IPS-18c (cell line): ENCODE results near the gene FTCD.
"Not testable (repeated sequence)": the region's sequence is repeated elsewhere in the genome, so short reads cannot be mapped to it uniquely, and the experiment has no call there.

ENCODE experiments used
- H3K4me3 ChIP-seq: 2 replicates; pipeline ENCODE4 v1.7.0; 2013; ENCODE audit warnings: low read depth, mild to moderate bottlenecking, low read length, moderate library complexity; ENCODE audit not compliant: insufficient read depth
- H3K9me3 ChIP-seq: one replicate; pipeline ENCODE4 v1.6.1; 2013; ENCODE audit warnings: mild to moderate bottlenecking, low read length, moderate library complexity; ENCODE audit not compliant: control insufficient read depth, insufficient read depth

Gene FTCD

GRCh38 chr21:46189959-46190490 lies 34.6 kb upstream of the FTCD start:
- no peaks in the 10 kb centered on the region for H3K9me3 ChIP-seq
- H3K4me3 ChIP-seq, result no peak overlapping the region

- Histone ChIP-seq H3K4me3 (no peak overlapping the region), H3K9me3 (no peaks in the 10 kb centered on the region)
Observed at GRCh38 chr21:46189213-46189958, 34.0 kb upstream of the FTCD start.

- H3K9me3 ChIP-seq, result no peaks in the 10 kb centered on the region
- H3K4me3 ChIP-seq, result no peak overlapping the region
Observed at GRCh38 chr21:46188226-46189212, 33.1 kb upstream of the FTCD start.

GRCh38 chr21:46187814-46188213 lies 32.4 kb upstream of the FTCD start:
- no peaks in the 10 kb centered on the region for H3K9me3 ChIP-seq
- no peak overlapping the region for H3K4me3 ChIP-seq

GRCh38 chr21:46187261-46187660 lies 31.9 kb upstream of the FTCD start:
- H3K4me3 ChIP-seq, result no peak overlapping the region

GRCh38 chr21:46185716-46186115 lies 30.3 kb upstream of the FTCD start:
- no peak overlapping the region for H3K4me3 ChIP-seq

More at GRCh38 chr21:46187261-46187660, 31.9 kb upstream of the FTCD start:
- no peaks in the 10 kb centered on the region for H3K9me3 ChIP-seq

GRCh38 chr21:46184625-46185555 lies 29.5 kb upstream of the FTCD start:
- Histone ChIP-seq H3K9me3 (no peaks in the 10 kb centered on the region), H3K4me3 (peak overlapping the region; percentile 55; the same call in 1 of the 2 replicates)

More at GRCh38 chr21:46185716-46186115, 30.3 kb upstream of the FTCD start:
- H3K9me3 ChIP-seq, result no peaks in the 10 kb centered on the region

GRCh38 chr21:46183910-46184624 lies 28.7 kb upstream of the FTCD start, which contains the start of gene SPATC1L:
Gene SPATC1L, minus strand, starts transcription at chr21:46184459. Its CDS starts 1,643 bp downstream, at chr21:46182816.
- Histone ChIP-seq H3K4me3 (peak within 1 kb of the TSS; percentile 84), H3K9me3 (no peaks in the 10 kb centered on the region)

- H3K4me3 ChIP-seq, result not testable (repeated sequence)
Observed at GRCh38 chr21:46183337-46183909, 28.0 kb upstream of the FTCD start.

GRCh38 chr21:46182548-46183336 lies 27.4 kb upstream of the FTCD start:
- no peak overlapping the region for H3K4me3 ChIP-seq

More at GRCh38 chr21:46183337-46183909, 28.0 kb upstream of the FTCD start:
- not testable (repeated sequence) for H3K9me3 ChIP-seq

GRCh38 chr21:46181953-46182547 lies 26.7 kb upstream of the FTCD start:
- H3K9me3 ChIP-seq, result no peaks in the 10 kb centered on the region
- no peak overlapping the region for H3K4me3 ChIP-seq

More at GRCh38 chr21:46182548-46183336, 27.4 kb upstream of the FTCD start:
- no peaks in the 10 kb centered on the region for H3K9me3 ChIP-seq

GRCh38 chr21:46181436-46181835 lies 26.1 kb upstream of the FTCD start:
- Histone ChIP-seq H3K4me3 (no peak overlapping the region), H3K9me3 (no peaks in the 10 kb centered on the region)

- H3K4me3 ChIP-seq, result no peak overlapping the region
- no peaks in the 10 kb centered on the region for H3K9me3 ChIP-seq
Observed at GRCh38 chr21:46180778-46181391, 25.5 kb upstream of the FTCD start.

GRCh38 chr21:46180079-46180722 lies 24.8 kb upstream of the FTCD start:
- H3K4me3 ChIP-seq, result no peak overlapping the region

More at GRCh38 chr21:46180079-46180722, 24.8 kb upstream of the FTCD start:
- H3K9me3 ChIP-seq, result no peaks in the 10 kb centered on the region
